Stomach smooth muscle (tissue), 2 donors: ENCODE measurements around the gene PFN4.

Experiments
- H3K27ac ChIP-seq: one replicate; pipeline ENCODE4 v1.7.0; 2013; ENCODE audit warnings: mild to moderate bottlenecking, low read length, inconsistent platforms
- H3K27me3 ChIP-seq, 2 donors: one replicate each; pipeline ENCODE4 v1.7.0; 2013; ENCODE audit warnings: low read length in 2 of 2; ENCODE audit not compliant: insufficient read depth in 2 of 2, control insufficient read depth in 1 of 2
- H3K36me3 ChIP-seq, 2 donors: one replicate each; pipeline ENCODE4 v1.7.0; 2013; ENCODE audit warnings: low read length in 2 of 2; ENCODE audit not compliant: control insufficient read depth in 2 of 2, insufficient read depth in 2 of 2
- H3K4me1 ChIP-seq: one replicate; pipeline ENCODE4 v1.7.0; 2013; ENCODE audit warnings: low read length; ENCODE audit not compliant: control insufficient read depth, insufficient read depth
- H3K4me3 ChIP-seq, 2 donors: one replicate each; pipeline ENCODE4 v1.7.0; 2013; ENCODE audit warnings: low read length in 2 of 2
- H3K9ac ChIP-seq, 2 donors: one replicate each; pipeline ENCODE4 v1.7.0; 2013; ENCODE audit warnings: low read length in 2 of 2, mild to moderate bottlenecking in 1 of 2
- H3K9me3 ChIP-seq, 2 donors: one replicate each; pipeline ENCODE4 v1.7.0; 2013; ENCODE audit warnings: low read length in 2 of 2; ENCODE audit not compliant: control insufficient read depth in 2 of 2
- donor health status: healthy.
- donor health status: Pancreatic carcinoma.

PFN4 gene

GRCh38 chr2:24123195-24123921 lies at the start of gene PFN4, which contains the start of gene FAM228B:
Gene PFN4 (minus strand): TSS chr2:24123334. CDS start chr2:24122535, 799 bp downstream.
Gene FAM228B (plus strand): TSS chr2:24123469. CDS start chr2:24124362, 893 bp downstream.
- H3K4me1 ChIP-seq = peaks cover 20% of the 10 kb centered on the region
- no peaks in the 10 kb centered on the region for H3K9me3 ChIP-seq
- no peaks in the 10 kb centered on the region for H3K27me3 ChIP-seq
- peak within 1 kb of the TSS; percentile 95 to 98 for H3K9ac ChIP-seq
- H3K36me3 ChIP-seq = no peaks in the 10 kb centered on the region
- H3K27ac ChIP-seq = peak within 1 kb of the TSS; percentile 96
- H3K4me3 ChIP-seq = peak within 1 kb of the TSS; percentile 90 to 92

GRCh38 chr2:24169023-24169422 lies 45.9 kb upstream of the PFN4 start:
- H3K9ac ChIP-seq = no peak overlapping the region
- no peaks in the 10 kb centered on the region for H3K9me3 ChIP-seq
- H3K4me1 ChIP-seq = no peaks in the 10 kb centered on the region
- H3K36me3 ChIP-seq = peaks cover 0 to 3% of the 10 kb centered on the region in 2 donors
- H3K27ac ChIP-seq = no peak overlapping the region
- no peaks in the 10 kb centered on the region for H3K27me3 ChIP-seq
- no peak overlapping the region for H3K4me3 ChIP-seq

GRCh38 chr2:24164416-24164973 lies 41.4 kb upstream of the PFN4 start:
- Histone ChIP-seq H3K9me3 (peaks cover 0 to 3% of the 10 kb centered on the region in 2 donors), H3K4me1 (no peaks in the 10 kb centered on the region), H3K9ac (no peak overlapping the region), H3K27ac (no peak overlapping the region), H3K4me3 (no peak overlapping the region), H3K36me3 (peaks cover 0 to 3% of the 10 kb centered on the region in 2 donors), H3K27me3 (no peaks in the 10 kb centered on the region)

- Histone ChIP-seq H3K9me3 (peaks cover 0 to 3% of the 10 kb centered on the region in 2 donors), H3K9ac (no peak overlapping the region), H3K36me3 (peaks cover 0 to 3% of the 10 kb centered on the region in 2 donors), H3K27ac (no peak overlapping the region), H3K4me3 (no peak overlapping the region), H3K4me1 (no peaks in the 10 kb centered on the region), H3K27me3 (no peaks in the 10 kb centered on the region)
Observed at GRCh38 chr2:24163601-24164000, 40.5 kb upstream of the PFN4 start.

- Histone ChIP-seq H3K36me3 (peaks cover 0 to 1% of the 10 kb centered on the region in 2 donors), H3K9me3 (peaks cover 0 to 3% of the 10 kb centered on the region in 2 donors), H3K4me3 (no peak overlapping the region), H3K4me1 (no peaks in the 10 kb centered on the region), H3K27me3 (no peaks in the 10 kb centered on the region), H3K9ac (no peak overlapping the region), H3K27ac (no peak overlapping the region)
Observed at GRCh38 chr2:24163186-24163585, 40.1 kb upstream of the PFN4 start.

- Histone ChIP-seq H3K27ac (no peak overlapping the region), H3K36me3 (no peaks in the 10 kb centered on the region), H3K4me3 (no peak overlapping the region), H3K27me3 (no peaks in the 10 kb centered on the region), H3K9ac (no peak overlapping the region), H3K9me3 (peaks cover 0 to 3% of the 10 kb centered on the region in 2 donors), H3K4me1 (no peaks in the 10 kb centered on the region)
Observed at GRCh38 chr2:24162494-24162893, 39.4 kb upstream of the PFN4 start.

- H3K9ac ChIP-seq = no peak overlapping the region
- peaks cover 0 to 3% of the 10 kb centered on the region in 2 donors for H3K9me3 ChIP-seq
- no peaks in the 10 kb centered on the region for H3K36me3 ChIP-seq
- H3K27me3 ChIP-seq = no peaks in the 10 kb centered on the region
- no peak overlapping the region for H3K4me3 ChIP-seq
- no peak overlapping the region for H3K27ac ChIP-seq
- H3K4me1 ChIP-seq = no peaks in the 10 kb centered on the region
Observed at GRCh38 chr2:24160761-24161160, 37.6 kb upstream of the PFN4 start.

GRCh38 chr2:24159708-24160107 lies 36.6 kb upstream of the PFN4 start:
- Histone ChIP-seq H3K4me1 (no peaks in the 10 kb centered on the region), H3K27ac (no peak overlapping the region), H3K9me3 (peaks cover 0 to 3% of the 10 kb centered on the region in 2 donors), H3K4me3 (no peak overlapping the region), H3K9ac (no peak overlapping the region), H3K27me3 (no peaks in the 10 kb centered on the region), H3K36me3 (no peaks in the 10 kb centered on the region)

GRCh38 chr2:24158131-24158530 lies 35.0 kb upstream of the PFN4 start:
- Histone ChIP-seq H3K36me3 (peaks cover 2 to 8% of the 10 kb centered on the region in 2 donors), H3K4me1 (no peaks in the 10 kb centered on the region), H3K4me3 (no peak overlapping the region), H3K27me3 (no peaks in the 10 kb centered on the region), H3K27ac (no peak overlapping the region), H3K9me3 (peaks cover 0 to 3% of the 10 kb centered on the region in 2 donors), H3K9ac (no peak overlapping the region)

GRCh38 chr2:24153478-24153877 lies 30.3 kb upstream of the PFN4 start:
- Histone ChIP-seq H3K9ac (no peak overlapping the region), H3K9me3 (no peaks in the 10 kb centered on the region), H3K4me1 (no peaks in the 10 kb centered on the region), H3K36me3 (peaks cover 5 to 19% of the 10 kb centered on the region in 2 donors), H3K4me3 (no peak overlapping the region), H3K27me3 (no peaks in the 10 kb centered on the region), H3K27ac (no peak overlapping the region)
